DOHH2 (cell line): ENCODE data around the gene ITGB7.

ENCODE experiments used
- H3F3A ChIP-seq: fragments of 200-600 bp; sonication (generic), shearing (Covaris generic); 2 replicates; pipeline ENCODE4 v1.6.0; 2016; ENCODE audit warnings: antibody characterized with exemption, mild to moderate bottlenecking; ENCODE audit not compliant: control insufficient read depth, insufficient read depth
- H3K27ac ChIP-seq: fragments of 200-600 bp; sonication (generic); 2 replicates; pipeline ENCODE4 v1.5.1; 2014; ENCODE audit warnings: low read depth, mild to moderate bottlenecking, low read length, moderate library complexity
- H3K27me3 ChIP-seq: fragments of 200-600 bp; sonication (generic); 2 replicates; pipeline ENCODE4 v1.6.1; 2014; ENCODE audit warnings: mild to moderate bottlenecking, low read length, mixed read lengths; ENCODE audit not compliant: control insufficient read depth
- H3K36me3 ChIP-seq: fragments of 200-600 bp; sonication (generic); 2 replicates; pipeline ENCODE4 v1.6.1; 2014; ENCODE audit warnings: mild to moderate bottlenecking, low read length, moderate library complexity, mixed read lengths; ENCODE audit not compliant: control insufficient read depth
- H3K4me1 ChIP-seq: fragments of 200-600 bp; sonication (generic); 2 replicates; pipeline ENCODE4 v1.6.1; 2014; ENCODE audit warnings: mild to moderate bottlenecking, low read length, mixed read lengths; ENCODE audit not compliant: control insufficient read depth
- H3K4me2 ChIP-seq: fragments of 200-600 bp; sonication (generic); 2 replicates; pipeline ENCODE4 v1.6.0; 2014; ENCODE audit warnings: mild to moderate bottlenecking, low read length, moderate library complexity
- H3K4me3 ChIP-seq: fragments of 200-600 bp; sonication (generic); 2 replicates; pipeline ENCODE4 v1.5.1; 2014; ENCODE audit warnings: mild to moderate bottlenecking, low read length, mixed read lengths
- H3K79me2 ChIP-seq: fragments of 200-600 bp; sonication (generic); 2 replicates; pipeline ENCODE4 v1.6.1; 2014; ENCODE audit warnings: mild to moderate bottlenecking, low read length, mixed read lengths; ENCODE audit not compliant: control insufficient read depth
- H3K9me2 ChIP-seq: fragments of 200-600 bp; sonication (generic); replicated peaks from 2 replicates; pipeline ENCODE4 v1.6.1; 2014; ENCODE audit warnings: mild to moderate bottlenecking, low read length, mixed read lengths; ENCODE audit not compliant: control insufficient read depth
- H3K9me3 ChIP-seq: fragments of 200-600 bp; sonication (generic); 2 replicates; pipeline ENCODE4 v1.6.1; 2014; ENCODE audit warnings: antibody characterized with exemption, low read length, mixed read lengths; ENCODE audit not compliant: control insufficient read depth, insufficient read depth
- H4K20me1 ChIP-seq: fragments of 200-600 bp; sonication (generic); 2 replicates; pipeline ENCODE4 v1.6.0; 2014; ENCODE audit warnings: low read depth, mild to moderate bottlenecking, antibody characterized with exemption, low read length, moderate library complexity; ENCODE audit not compliant: control insufficient read depth, insufficient read depth
- CTCF ChIP-seq: fragments of 200-600 bp; sonication (generic); IDR thresholded peaks from one replicate; pipeline ENCODE4 v1.5.1; 2014; ENCODE audit warnings: antibody characterized with exemption, mild to moderate bottlenecking, low read depth, low read length; ENCODE audit not compliant: poor library complexity, severe bottlenecking
- EZH2phosphoT487 ChIP-seq: fragments of 200-600 bp; sonication (generic); IDR thresholded peaks from 2 replicates; pipeline ENCODE4 v1.6.1; 2017; ENCODE audit warnings: borderline replicate concordance, mild to moderate bottlenecking, antibody characterized with exemption, low read length, moderate library complexity, mixed read lengths

ITGB7 gene

GRCh38 chr12:53227341-53227740 lies 20.3 kb upstream of the ITGB7 start:
- H3K4me3 ChIP-seq, result no peak overlapping the region
- H3K9me2 ChIP-seq, result no peaks in the 10 kb centered on the region
- no peaks in the 10 kb centered on the region for H3K36me3 ChIP-seq
- no peak for TF ChIP-seq CTCF
- no peak for TF ChIP-seq EZH2phosphoT487
- peaks cover 19% of the 10 kb centered on the region for H3K4me1 ChIP-seq
- H3K79me2 ChIP-seq, result no peaks in the 10 kb centered on the region
- no peaks in the 10 kb centered on the region for H4K20me1 ChIP-seq
- 0 out of 2 replicates have a peak, but pooled peaks cover 2% of the 10 kb centered on the region for H3F3A ChIP-seq
- no peak overlapping the region for H3K4me2 ChIP-seq
- peaks cover 27% of the 10 kb centered on the region for H3K27me3 ChIP-seq
- no peak overlapping the region for H3K27ac ChIP-seq
- no peaks in the 10 kb centered on the region for H3K9me3 ChIP-seq

- Histone ChIP-seq H3F3A (peaks cover 6% of the 10 kb centered on the region), H3K9me3 (no peaks in the 10 kb centered on the region), H3K79me2 (no peaks in the 10 kb centered on the region), H3K27ac (no peak overlapping the region), H3K4me1 (peaks cover 23% of the 10 kb centered on the region), H3K4me3 (no peak overlapping the region), H3K9me2 (no peaks in the 10 kb centered on the region), H4K20me1 (no peaks in the 10 kb centered on the region), H3K4me2 (no peak overlapping the region), H3K36me3 (no peaks in the 10 kb centered on the region), H3K27me3 (peaks cover 25% of the 10 kb centered on the region)
- no peak for TF ChIP-seq EZH2phosphoT487
- no peak for TF ChIP-seq CTCF
These were observed 19.8 kb upstream of the ITGB7 start for GRCh38 chr12:53226815-53227214.

- TF ChIP-seq CTCF, result no peak
- no peak for TF ChIP-seq EZH2phosphoT487
- Histone ChIP-seq H3K4me3 (no peak overlapping the region), H3K27me3 (peaks cover 17% of the 10 kb centered on the region), H3K4me2 (no peak overlapping the region), H3K9me3 (no peaks in the 10 kb centered on the region), H3K36me3 (no peaks in the 10 kb centered on the region), H3K4me1 (peaks cover 24% of the 10 kb centered on the region), H3K27ac (no peak overlapping the region), H3F3A (peaks cover 10% of the 10 kb centered on the region), H3K9me2 (no peaks in the 10 kb centered on the region), H3K79me2 (no peaks in the 10 kb centered on the region), H4K20me1 (no peaks in the 10 kb centered on the region)
These were observed 18.8 kb upstream of the ITGB7 start for GRCh38 chr12:53225635-53226424.
